ENCODE data around the gene PLA2R1. TPM values are rescaled to one million over a fixed set of nuclear protein-coding genes. Genes with fewer than 3 reads are reported as not detected.
A peak's percentile ranks its signal among the peaks of the same experiment; 100 is the strongest.
"Not testable (repeated sequence)": the region's sequence is repeated elsewhere in the genome, so short reads cannot be mapped to it uniquely, and the experiment has no call there.

The PLA2R1 gene
- polyA plus RNA-seq, 1 of the 3 experiments (the other 2 are of a cell fraction) = not detected

DNA sequence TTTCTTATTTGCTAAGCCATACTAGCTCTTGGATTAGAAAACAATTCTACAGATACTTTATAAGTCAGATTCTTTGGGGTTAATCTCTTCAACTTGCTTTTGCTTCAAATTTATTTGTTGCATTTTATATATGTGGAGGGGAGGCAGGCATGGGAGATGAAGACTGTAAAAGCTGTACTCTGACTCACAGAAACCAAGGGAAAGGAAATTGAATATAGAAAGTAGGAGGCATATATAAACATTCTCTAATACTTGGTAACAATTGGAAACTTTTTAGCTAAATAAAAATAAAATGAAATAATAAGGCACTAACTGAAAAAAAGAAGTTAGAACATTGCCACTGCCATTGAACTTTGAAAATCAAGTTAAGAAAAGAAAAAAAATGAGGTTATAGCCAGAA lies 21.3 kb downstream of the PLA2R1 start:
- ChIA-PET CTCF (interaction anchor here (1.5 kb wide), 1 partner anchor 38 kb away, joined by 4 read pairs; no protein-coding TSS in a partner anchor), POLR2A (no interaction called here)
- no peak overlapping the region for H3K9ac ChIP-seq
- no peak overlapping the region for H2AFZ ChIP-seq (ENCODE audit: low read depth)
- TF ChIP-seq FOXM1 (IDR thresholded peaks at IDR 0.05; ENCODE audit: low read depth) (no peak), POLR2AphosphoS5 (IDR thresholded peaks at IDR 0.05; ENCODE audit: low read depth, low read length) (no peak), JUND (IDR thresholded peaks at IDR 0.05) (no peak), EP300 (IDR thresholded peaks at IDR 0.05; ENCODE audit: borderline replicate concordance in 1 of 2, low read depth in 1 of 2, low read length in 1 of 2) (no peak), USF1 (IDR thresholded peaks at IDR 0.05; ENCODE audit: borderline replicate concordance, low read depth) (no peak), EZH2phosphoT487 (IDR thresholded peaks at IDR 0.05; ENCODE audit: borderline replicate concordance, low read depth) (no peak), ZBTB33 (IDR thresholded peaks at IDR 0.05; ENCODE audit: borderline replicate concordance, low read depth) (no peak), ELF1 (IDR thresholded peaks at IDR 0.05) (no peak), RFX5 (IDR thresholded peaks at IDR 0.05; ENCODE audit: low read length) (no peak), FOXJ3 (CRISPR knock-in tag; IDR thresholded peaks at IDR 0.05) (no peak), GATA2 (CRISPR knock-in tag; IDR thresholded peaks at IDR 0.05) (no peak)
- no peak overlapping the region for H3K4me3 ChIP-seq (ENCODE audit: low read depth in 2 of 2, low read length in 1 of 2)
- H3K9me2 ChIP-seq = no peaks in the 10 kb centered on the region
- H3K79me2 ChIP-seq (ENCODE audit: insufficient read depth) = no peaks in the 10 kb centered on the region
- H3K4me2 ChIP-seq = no peak overlapping the region
- no peaks in the 10 kb centered on the region for H3K36me3 ChIP-seq (replicated peaks in 1 of 2; ENCODE audit: control insufficient read depth in 1 of 2, insufficient read depth in 2 of 2, low read length in 1 of 2)
- H4K20me1 ChIP-seq (ENCODE audit: insufficient read depth) = no peaks in the 10 kb centered on the region
- no peak overlapping the region for H3K27ac ChIP-seq (ENCODE audit: low read depth in 2 of 2, low read length in 1 of 2)
- DNase-seq = no peak
- no peaks in the 10 kb centered on the region for H3F3A ChIP-seq (replicated peaks; ENCODE audit: insufficient read depth)
- H3K4me1 ChIP-seq (ENCODE audit: control insufficient read depth in 1 of 2, insufficient read depth in 2 of 2, low read depth in 1 of 2, low read length in 1 of 2) = no peaks in the 10 kb centered on the region; a peak in 2 of 4 replicates
- H3K9me3 ChIP-seq = no peaks in the 10 kb centered on the region
- no peaks in the 10 kb centered on the region; the same call in none of the 2 replicates for H3K27me3 ChIP-seq (ENCODE audit: insufficient read depth)

DNA sequence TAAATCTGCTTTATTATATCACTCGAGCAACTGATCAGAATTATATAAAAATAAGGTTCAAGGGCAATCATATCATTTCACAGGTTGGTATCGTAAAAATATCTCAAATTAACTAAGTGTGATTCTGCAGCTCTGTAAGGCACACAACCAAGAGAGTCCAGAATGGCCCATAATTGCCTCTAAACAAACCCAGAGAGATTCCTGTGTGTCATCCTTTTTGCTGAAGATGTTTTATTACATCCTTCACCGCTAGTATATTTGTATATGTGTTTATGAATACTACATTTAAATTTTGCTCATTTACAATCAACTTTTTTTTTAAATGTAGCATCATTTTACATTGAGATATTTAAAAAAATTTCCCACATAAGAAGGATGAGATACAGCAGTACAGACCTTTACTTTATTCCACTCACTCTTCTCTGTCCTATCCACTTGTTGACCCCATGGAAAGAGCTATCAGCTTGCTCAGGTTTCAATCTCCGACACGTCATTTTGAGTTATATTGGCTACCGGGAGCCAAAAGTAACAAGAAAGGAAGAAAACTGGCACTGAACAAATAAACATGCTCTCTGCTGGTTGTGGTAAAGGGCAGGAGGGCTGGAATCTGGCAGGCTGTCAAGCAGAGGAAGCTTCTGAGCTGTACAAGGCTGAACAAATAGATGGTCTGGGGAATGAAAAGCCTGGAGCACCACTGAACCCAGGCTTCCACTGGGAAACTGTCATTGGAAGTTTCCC lies 23.1 kb downstream of the PLA2R1 start:
- Histone ChIP-seq H3K9me2 (no peaks in the 10 kb centered on the region), H3K9ac (no peak overlapping the region), H3K9me3 (no peaks in the 10 kb centered on the region), H3K27me3 (ENCODE audit: insufficient read depth) (no peaks in the 10 kb centered on the region; the same call in none of the 2 replicates), H3K4me2 (no peak overlapping the region), H3F3A (replicated peaks; ENCODE audit: insufficient read depth) (no peaks in the 10 kb centered on the region), H3K79me2 (ENCODE audit: insufficient read depth) (no peaks in the 10 kb centered on the region), H3K36me3 (replicated peaks in 1 of 2; ENCODE audit: control insufficient read depth in 1 of 2, insufficient read depth in 2 of 2, low read length in 1 of 2) (no peaks in the 10 kb centered on the region), H2AFZ (ENCODE audit: low read depth) (no peak overlapping the region), H4K20me1 (ENCODE audit: insufficient read depth) (no peaks in the 10 kb centered on the region), H3K27ac (ENCODE audit: low read depth in 2 of 2, low read length in 1 of 2) (no peak overlapping the region), H3K4me1 (ENCODE audit: control insufficient read depth in 1 of 2, insufficient read depth in 2 of 2, low read depth in 1 of 2, low read length in 1 of 2) (no peaks in the 10 kb centered on the region; a peak in 2 of 4 replicates), H3K4me3 (ENCODE audit: low read depth in 2 of 2, low read length in 1 of 2) (no peak overlapping the region)
- TF ChIP-seq NFIC (IDR thresholded peaks at IDR 0.05; ENCODE audit: borderline replicate concordance) (0 out of 2 replicates have a peak, but pooled peaks have one; percentile 33), EZH2phosphoT487 (IDR thresholded peaks at IDR 0.05; ENCODE audit: borderline replicate concordance, low read depth) (no peak), MXI1 (IDR thresholded peaks at IDR 0.05; ENCODE audit: low read depth, low read length) (no peak), MEF2A (IDR thresholded peaks at IDR 0.05; ENCODE audit: borderline replicate concordance, low read depth) (no peak), NRF1 (IDR thresholded peaks at IDR 0.05; ENCODE audit: low read depth, low read length) (no peak), PBX3 (IDR thresholded peaks at IDR 0.05) (0 out of 2 replicates have a peak, but pooled peaks have one; percentile 21), YY1 (IDR thresholded peaks at IDR 0.05; ENCODE audit: low read depth) (no peak)
- no peak for DNase-seq
- POLR2A ChIA-PET = no interaction called here
- CTCF ChIA-PET = no interaction called here
- 64% methylated on average over 6 of the region's 6 CpGs for WGBS (ENCODE audit: low lambda C conversion rate)

- H3K36me3 ChIP-seq (replicated peaks in 1 of 2; ENCODE audit: control insufficient read depth in 1 of 2, insufficient read depth in 2 of 2, low read length in 1 of 2); H3K27ac ChIP-seq (ENCODE audit: low read depth in 2 of 2, low read length in 1 of 2); H2AFZ ChIP-seq (ENCODE audit: low read depth); H3K9me3 ChIP-seq; POLR2A ChIA-PET; H3K9ac ChIP-seq; H3K4me3 ChIP-seq (ENCODE audit: low read depth in 2 of 2, low read length in 1 of 2); H3K4me2 ChIP-seq; DNase-seq; H3F3A ChIP-seq (replicated peaks; ENCODE audit: insufficient read depth); CTCF ChIA-PET; H3K79me2 ChIP-seq (ENCODE audit: insufficient read depth); H3K9me2 ChIP-seq; H3K27me3 ChIP-seq (ENCODE audit: insufficient read depth); H4K20me1 ChIP-seq (ENCODE audit: insufficient read depth); H3K4me1 ChIP-seq (ENCODE audit: control insufficient read depth in 1 of 2, insufficient read depth in 2 of 2, low read depth in 1 of 2, low read length in 1 of 2): not testable (repeated sequence)
- WGBS (ENCODE audit: low lambda C conversion rate) = 87% methylated on average over 8 of the region's 8 CpGs
These were observed 23.8 kb downstream of the PLA2R1 start for GRCh38 chr2:160038662-160039061.

All from SK-N-SH (cell line).